ENCODE results near the gene PDZRN3. TPM values are rescaled to one million over a fixed set of nuclear protein-coding genes. Genes with fewer than 3 reads are reported as not detected.

The PDZRN3 gene
- total RNA-seq, 1 donor from 2014 or later, result 19.8 TPM

GRCh38 chr3:73389928-73390327, 234.8 kb downstream of the PDZRN3 start:
- Histone ChIP-seq H3K27me3 (ENCODE audit: insufficient read depth, low read length) (no peaks in the 10 kb centered on the region), H3K9ac (ENCODE audit: low read length) (no peak overlapping the region), H4K20me1 (ENCODE audit: insufficient read depth, low read length) (no peaks in the 10 kb centered on the region), H3K4me1 (ENCODE audit: insufficient read depth, low read length) (no peaks in the 10 kb centered on the region), H2AFZ (ENCODE audit: low read depth, low read length) (no peak overlapping the region), H3K4me2 (ENCODE audit: low read length) (no peak overlapping the region), H3K9me3 (ENCODE audit: insufficient read depth, low read depth, low read length) (no peaks in the 10 kb centered on the region), H3K79me2 (ENCODE audit: insufficient read depth, low read length) (no peaks in the 10 kb centered on the region), H3K36me3 (ENCODE audit: insufficient read depth, low read length) (no peaks in the 10 kb centered on the region), H3K27ac (ENCODE audit: low read depth, low read length) (no peak overlapping the region), H3K4me3 (ENCODE audit: insufficient read depth, low read depth, low read length) (no peak overlapping the region)
- TF ChIP-seq CTCF (IDR thresholded peaks at IDR 0.05; ENCODE audit: insufficient read depth, low read depth, low read length) (no peak), EZH2 (IDR thresholded peaks at IDR 0.05; ENCODE audit: insufficient read depth, low read length) (no peak)
- Mint-ChIP-seq H3K27ac (ENCODE audit: unreplicated experiment) (no peak overlapping the region), H3K4me3 (ENCODE audit: unreplicated experiment) (no peak overlapping the region), H3K9me3 (ENCODE audit: unreplicated experiment) (no peaks in the 10 kb centered on the region), H3K4me1 (ENCODE audit: low read depth, unreplicated experiment) (peaks cover 3% of the 10 kb centered on the region), H3K36me3 (ENCODE audit: low read depth, unreplicated experiment) (peaks cover 32% of the 10 kb centered on the region), H3K27me3 (ENCODE audit: low read depth, unreplicated experiment) (no peaks in the 10 kb centered on the region)
- DNase-seq (ENCODE audit: low read depth) (no peak), FAIRE-seq (no peak)

GRCh38 chr3:73389117-73389813, 235.5 kb downstream of the PDZRN3 start:
- Histone ChIP-seq H3K27me3 (ENCODE audit: insufficient read depth, low read length) (no peaks in the 10 kb centered on the region), H2AFZ (ENCODE audit: low read depth, low read length) (no peak overlapping the region), H4K20me1 (ENCODE audit: insufficient read depth, low read length) (no peaks in the 10 kb centered on the region), H3K4me1 (ENCODE audit: insufficient read depth, low read length) (no peaks in the 10 kb centered on the region), H3K9ac (ENCODE audit: low read length) (no peak overlapping the region), H3K9me3 (ENCODE audit: insufficient read depth, low read depth, low read length) (no peaks in the 10 kb centered on the region), H3K79me2 (ENCODE audit: insufficient read depth, low read length) (no peaks in the 10 kb centered on the region), H3K27ac (ENCODE audit: low read depth, low read length) (no peak overlapping the region), H3K36me3 (ENCODE audit: insufficient read depth, low read length) (no peaks in the 10 kb centered on the region), H3K4me3 (ENCODE audit: insufficient read depth, low read depth, low read length) (no peak overlapping the region), H3K4me2 (ENCODE audit: low read length) (no peak overlapping the region)
- no peak for TF ChIP-seq EZH2 (IDR thresholded peaks at IDR 0.05; ENCODE audit: insufficient read depth, low read length)
- no peak for TF ChIP-seq CTCF (IDR thresholded peaks at IDR 0.05; ENCODE audit: insufficient read depth, low read depth, low read length)
- H3K27me3 Mint-ChIP-seq (ENCODE audit: low read depth, unreplicated experiment), result no peaks in the 10 kb centered on the region
- H3K27ac Mint-ChIP-seq (ENCODE audit: unreplicated experiment), result no peak overlapping the region
- no peak for DNase-seq (ENCODE audit: low read depth)
- no peak for FAIRE-seq
- no peak overlapping the region for H3K4me3 Mint-ChIP-seq (ENCODE audit: unreplicated experiment)
- peaks cover 3% of the 10 kb centered on the region for H3K4me1 Mint-ChIP-seq (ENCODE audit: low read depth, unreplicated experiment)
- no peaks in the 10 kb centered on the region for H3K9me3 Mint-ChIP-seq (ENCODE audit: unreplicated experiment)
- H3K36me3 Mint-ChIP-seq (ENCODE audit: low read depth, unreplicated experiment), result peaks cover 36% of the 10 kb centered on the region

GRCh38 chr3:73385568-73385967, 239.2 kb downstream of the PDZRN3 start:
- Histone ChIP-seq H3K4me3 (ENCODE audit: insufficient read depth, low read depth, low read length) (no peak overlapping the region), H3K36me3 (ENCODE audit: insufficient read depth, low read length) (no peaks in the 10 kb centered on the region), H3K9ac (ENCODE audit: low read length) (no peak overlapping the region), H2AFZ (ENCODE audit: low read depth, low read length) (no peak overlapping the region), H3K4me2 (ENCODE audit: low read length) (no peak overlapping the region), H4K20me1 (ENCODE audit: insufficient read depth, low read length) (no peaks in the 10 kb centered on the region), H3K27me3 (ENCODE audit: insufficient read depth, low read length) (no peaks in the 10 kb centered on the region), H3K4me1 (ENCODE audit: insufficient read depth, low read length) (no peaks in the 10 kb centered on the region), H3K9me3 (ENCODE audit: insufficient read depth, low read depth, low read length) (no peaks in the 10 kb centered on the region), H3K79me2 (ENCODE audit: insufficient read depth, low read length) (no peaks in the 10 kb centered on the region), H3K27ac (ENCODE audit: low read depth, low read length) (no peak overlapping the region)
- peaks cover 43% of the 10 kb centered on the region for H3K36me3 Mint-ChIP-seq (ENCODE audit: low read depth, unreplicated experiment)
- H3K27ac Mint-ChIP-seq (ENCODE audit: unreplicated experiment), result no peak overlapping the region
- FAIRE-seq (no peak), DNase-seq (ENCODE audit: low read depth) (no peak)
- H3K4me1 Mint-ChIP-seq (ENCODE audit: low read depth, unreplicated experiment), result peaks cover 3% of the 10 kb centered on the region
- TF ChIP-seq EZH2 (IDR thresholded peaks at IDR 0.05; ENCODE audit: insufficient read depth, low read length) (no peak), CTCF (IDR thresholded peaks at IDR 0.05; ENCODE audit: insufficient read depth, low read depth, low read length) (no peak)
- no peaks in the 10 kb centered on the region for H3K27me3 Mint-ChIP-seq (ENCODE audit: low read depth, unreplicated experiment)
- H3K9me3 Mint-ChIP-seq (ENCODE audit: unreplicated experiment), result peaks cover 1% of the 10 kb centered on the region
- H3K4me3 Mint-ChIP-seq (ENCODE audit: unreplicated experiment), result no peak overlapping the region

All from astrocyte (in vitro differentiated cells and primary cell).